GM12891 (cell line): ENCODE measurements around the gene CLDN8.

Experiments
- PAX5 ChIP-seq: IDR thresholded peaks from 2 replicates; pipeline ENCODE4 v1.6.1; 2011; ENCODE audit warnings: low read length, moderate library complexity, mild to moderate bottlenecking; ENCODE audit not compliant: insufficient read depth, severe bottlenecking
- POLR2A ChIP-seq: IDR thresholded peaks from 2 replicates; pipeline ENCODE4 v1.6.1; 2011; ENCODE audit warnings: low read depth, low read length, control low read depth
- POLR2AphosphoS5 ChIP-seq: IDR thresholded peaks from 2 replicates; pipeline ENCODE4 v1.6.1; 2011; ENCODE audit warnings: low read depth, low read length, control low read depth
- TAF1 ChIP-seq: IDR thresholded peaks from 2 replicates; pipeline ENCODE4 v1.6.1; 2011; ENCODE audit warnings: low read depth, low read length, control low read depth

GRCh38 chr21:30249936-30250335 lies 34.0 kb upstream of the CLDN8 start:
- TF ChIP-seq POLR2AphosphoS5 (no peak), POLR2A (no peak), TAF1 (no peak), PAX5 (no peak)
